Measurements from ENCODE around the gene HNF1B.

Gene HNF1B

GRCh38 chr17:37694734-37695133, 50.1 kb downstream of the HNF1B start:
- no peaks in the 10 kb centered on the region for H3K4me1 ChIP-seq (ENCODE audit: control insufficient read depth, low read length)
- H3K9me2 ChIP-seq (replicated peaks; ENCODE audit: control insufficient read depth, low read length), result no peaks in the 10 kb centered on the region
- H3K36me3 ChIP-seq (ENCODE audit: control insufficient read depth, low read length), result no peaks in the 10 kb centered on the region
- no peak overlapping the region for H3K27ac ChIP-seq (ENCODE audit: low read depth, low read length)
- H3F3A ChIP-seq (ENCODE audit: control insufficient read depth, insufficient read depth), result no peaks in the 10 kb centered on the region
- H3K79me2 ChIP-seq (ENCODE audit: control insufficient read depth, low read length), result no peaks in the 10 kb centered on the region
- H3K4me2 ChIP-seq (ENCODE audit: low read length), result no peak overlapping the region
- TF ChIP-seq EZH2phosphoT487 (IDR thresholded peaks at IDR 0.05; ENCODE audit: borderline replicate concordance, low read length), result no peak
- TF ChIP-seq CTCF (IDR thresholded peaks at IDR 0.05; ENCODE audit: low read depth, low read length, poor library complexity, severe bottlenecking), result no peak
- H3K9me3 ChIP-seq (ENCODE audit: control insufficient read depth, insufficient read depth, low read length), result no peaks in the 10 kb centered on the region
- H3K27me3 ChIP-seq (ENCODE audit: control insufficient read depth, low read length), result peaks cover 2% of the 10 kb centered on the region; the same call in 1 of the 2 replicates
- H4K20me1 ChIP-seq (ENCODE audit: control insufficient read depth, insufficient read depth, low read depth, low read length), result no peaks in the 10 kb centered on the region
- no peak overlapping the region for H3K4me3 ChIP-seq (ENCODE audit: low read length)

GRCh38 chr17:37693328-37693727, 51.5 kb downstream of the HNF1B start:
- Histone ChIP-seq H3K9me3 (ENCODE audit: control insufficient read depth, insufficient read depth, low read length) (no peaks in the 10 kb centered on the region), H4K20me1 (ENCODE audit: control insufficient read depth, insufficient read depth, low read depth, low read length) (no peaks in the 10 kb centered on the region), H3K27ac (ENCODE audit: low read depth, low read length) (no peak overlapping the region), H3K4me2 (ENCODE audit: low read length) (no peak overlapping the region), H3K79me2 (ENCODE audit: control insufficient read depth, low read length) (no peaks in the 10 kb centered on the region), H3K4me3 (ENCODE audit: low read length) (no peak overlapping the region), H3K9me2 (replicated peaks; ENCODE audit: control insufficient read depth, low read length) (no peaks in the 10 kb centered on the region), H3K4me1 (ENCODE audit: control insufficient read depth, low read length) (no peaks in the 10 kb centered on the region), H3K36me3 (ENCODE audit: control insufficient read depth, low read length) (no peaks in the 10 kb centered on the region), H3K27me3 (ENCODE audit: control insufficient read depth, low read length) (peaks cover 2% of the 10 kb centered on the region; the same call in 1 of the 2 replicates), H3F3A (ENCODE audit: control insufficient read depth, insufficient read depth) (no peaks in the 10 kb centered on the region)
- TF ChIP-seq CTCF (IDR thresholded peaks at IDR 0.05; ENCODE audit: low read depth, low read length, poor library complexity, severe bottlenecking), result no peak
- TF ChIP-seq EZH2phosphoT487 (IDR thresholded peaks at IDR 0.05; ENCODE audit: borderline replicate concordance, low read length), result no peak

- no peaks in the 10 kb centered on the region for H3K9me2 ChIP-seq (replicated peaks; ENCODE audit: control insufficient read depth, low read length)
- no peaks in the 10 kb centered on the region for H3K36me3 ChIP-seq (ENCODE audit: control insufficient read depth, low read length)
- H4K20me1 ChIP-seq (ENCODE audit: control insufficient read depth, insufficient read depth, low read depth, low read length), result no peaks in the 10 kb centered on the region
- no peaks in the 10 kb centered on the region for H3K79me2 ChIP-seq (ENCODE audit: control insufficient read depth, low read length)
- no peaks in the 10 kb centered on the region for H3K4me1 ChIP-seq (ENCODE audit: control insufficient read depth, low read length)
- H3K4me2 ChIP-seq (ENCODE audit: low read length), result no peak overlapping the region
- no peak for TF ChIP-seq EZH2phosphoT487 (IDR thresholded peaks at IDR 0.05; ENCODE audit: borderline replicate concordance, low read length)
- TF ChIP-seq CTCF (IDR thresholded peaks at IDR 0.05; ENCODE audit: low read depth, low read length, poor library complexity, severe bottlenecking), result no peak
- no peaks in the 10 kb centered on the region for H3F3A ChIP-seq (ENCODE audit: control insufficient read depth, insufficient read depth)
- no peak overlapping the region for H3K27ac ChIP-seq (ENCODE audit: low read depth, low read length)
- H3K9me3 ChIP-seq (ENCODE audit: control insufficient read depth, insufficient read depth, low read length), result no peaks in the 10 kb centered on the region
- no peak overlapping the region for H3K4me3 ChIP-seq (ENCODE audit: low read length)
- H3K27me3 ChIP-seq (ENCODE audit: control insufficient read depth, low read length), result no peaks in the 10 kb centered on the region; the same call in 1 of the 2 replicates
These were observed 53.1 kb downstream of the HNF1B start for GRCh38 chr17:37691807-37692206.

All from DOHH2 (cell line).